HL-60 (cell line): ENCODE data around the gene CYP3A7.
"Not testable (repeated sequence)": the region's sequence is repeated elsewhere in the genome, so short reads cannot be mapped to it uniquely, and the experiment has no call there.

Experiments used
- CTCF ChIP-seq: IDR thresholded peaks from one replicate; pipeline ENCODE4 v1.5.1; 2011; ENCODE audit warnings: low read length, control low read depth, inconsistent platforms; ENCODE audit not compliant: insufficient read depth
- GABPA ChIP-seq: IDR thresholded peaks from 2 replicates; pipeline ENCODE4 v1.6.1; 2012; ENCODE audit warnings: low read depth
- POLR2AphosphoS5 ChIP-seq: IDR thresholded peaks from 2 replicates; pipeline ENCODE4 v1.6.1; 2012; ENCODE audit warnings: low read depth
- SPI1 ChIP-seq: IDR thresholded peaks from 2 replicates; pipeline ENCODE4 v1.6.1; 2012; ENCODE audit warnings: low read depth, mild to moderate bottlenecking, borderline replicate concordance
- TF ChIP-seq, protein P1 (sequence below): IDR thresholded peaks from 2 replicates; pipeline ENCODE4 v1.6.1; 2012; ENCODE audit warnings: low read depth; ENCODE audit not compliant: insufficient replicate concordance

GRCh38 chr7:99657879-99658278, 77.1 kb downstream of the CYP3A7 start:
- TF ChIP-seq, protein P1, sequence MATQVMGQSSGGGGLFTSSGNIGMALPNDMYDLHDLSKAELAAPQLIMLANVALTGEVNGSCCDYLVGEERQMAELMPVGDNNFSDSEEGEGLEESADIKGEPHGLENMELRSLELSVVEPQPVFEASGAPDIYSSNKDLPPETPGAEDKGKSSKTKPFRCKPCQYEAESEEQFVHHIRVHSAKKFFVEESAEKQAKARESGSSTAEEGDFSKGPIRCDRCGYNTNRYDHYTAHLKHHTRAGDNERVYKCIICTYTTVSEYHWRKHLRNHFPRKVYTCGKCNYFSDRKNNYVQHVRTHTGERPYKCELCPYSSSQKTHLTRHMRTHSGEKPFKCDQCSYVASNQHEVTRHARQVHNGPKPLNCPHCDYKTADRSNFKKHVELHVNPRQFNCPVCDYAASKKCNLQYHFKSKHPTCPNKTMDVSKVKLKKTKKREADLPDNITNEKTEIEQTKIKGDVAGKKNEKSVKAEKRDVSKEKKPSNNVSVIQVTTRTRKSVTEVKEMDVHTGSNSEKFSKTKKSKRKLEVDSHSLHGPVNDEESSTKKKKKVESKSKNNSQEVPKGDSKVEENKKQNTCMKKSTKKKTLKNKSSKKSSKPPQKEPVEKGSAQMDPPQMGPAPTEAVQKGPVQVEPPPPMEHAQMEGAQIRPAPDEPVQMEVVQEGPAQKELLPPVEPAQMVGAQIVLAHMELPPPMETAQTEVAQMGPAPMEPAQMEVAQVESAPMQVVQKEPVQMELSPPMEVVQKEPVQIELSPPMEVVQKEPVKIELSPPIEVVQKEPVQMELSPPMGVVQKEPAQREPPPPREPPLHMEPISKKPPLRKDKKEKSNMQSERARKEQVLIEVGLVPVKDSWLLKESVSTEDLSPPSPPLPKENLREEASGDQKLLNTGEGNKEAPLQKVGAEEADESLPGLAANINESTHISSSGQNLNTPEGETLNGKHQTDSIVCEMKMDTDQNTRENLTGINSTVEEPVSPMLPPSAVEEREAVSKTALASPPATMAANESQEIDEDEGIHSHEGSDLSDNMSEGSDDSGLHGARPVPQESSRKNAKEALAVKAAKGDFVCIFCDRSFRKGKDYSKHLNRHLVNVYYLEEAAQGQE, result not testable (repeated sequence)
- TF ChIP-seq CTCF, POLR2AphosphoS5, GABPA, SPI1: not testable (repeated sequence)
